Stimulated activated CD4-positive, alpha-beta T cell treated with anti-CD3 and anti-CD28 coated beads, Interleukin-4, amount 100 ng/mL, for 4 hours (primary cell): ENCODE data around the gene NMT1.
"Not testable (repeated sequence)": the region's sequence is repeated elsewhere in the genome, so short reads cannot be mapped to it uniquely, and the experiment has no call there.

Experiments
- DNase-seq, 2 experiments: peaks; one replicate each; pipeline ENCODE4 v3.0.0-alpha.2; 2020

Gene NMT1

DNA sequence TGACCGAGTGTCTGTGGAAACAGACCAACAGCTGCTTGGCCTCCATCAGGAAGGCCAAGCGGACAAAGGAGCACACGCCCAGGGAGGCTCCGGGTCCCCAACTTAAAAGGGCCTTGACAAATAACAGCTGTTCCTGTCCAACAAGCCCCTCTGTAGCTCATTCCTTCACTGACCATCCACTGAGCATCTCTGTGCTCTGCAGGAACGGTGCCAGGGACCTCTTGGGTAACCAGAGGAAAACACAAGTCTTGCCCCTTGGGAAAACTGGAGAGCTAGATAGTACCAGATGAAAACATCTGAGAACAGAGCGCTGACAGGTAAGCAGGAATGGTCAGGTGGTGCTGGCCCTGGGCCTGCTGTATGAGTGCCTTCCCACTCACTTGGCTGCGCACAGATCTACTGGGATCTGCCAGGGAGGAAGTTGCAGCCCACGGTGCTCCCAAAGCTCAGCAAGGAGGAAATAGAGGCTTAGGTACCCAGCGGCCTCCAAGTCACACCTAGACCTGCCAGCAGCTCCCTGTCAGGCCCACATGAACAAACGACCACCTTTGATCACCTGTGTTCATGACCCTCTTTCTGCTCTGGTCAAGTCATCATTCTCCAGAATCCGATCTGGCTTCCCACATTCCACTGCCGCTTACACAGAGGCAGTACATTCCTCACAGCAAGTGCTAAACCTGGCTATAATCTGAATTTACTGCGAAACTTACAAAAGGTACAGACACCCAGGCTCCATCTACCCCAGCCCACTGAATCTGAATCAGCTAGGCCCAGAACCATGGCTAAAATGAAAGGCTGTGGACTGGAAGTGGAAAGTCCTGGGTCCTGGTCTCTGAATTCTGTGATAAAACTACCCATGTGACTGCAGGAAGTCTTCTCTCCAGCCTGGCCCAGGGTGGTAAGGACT, 22.1 kb upstream of the NMT1 start:
- DNase-seq = no peak

DNA sequence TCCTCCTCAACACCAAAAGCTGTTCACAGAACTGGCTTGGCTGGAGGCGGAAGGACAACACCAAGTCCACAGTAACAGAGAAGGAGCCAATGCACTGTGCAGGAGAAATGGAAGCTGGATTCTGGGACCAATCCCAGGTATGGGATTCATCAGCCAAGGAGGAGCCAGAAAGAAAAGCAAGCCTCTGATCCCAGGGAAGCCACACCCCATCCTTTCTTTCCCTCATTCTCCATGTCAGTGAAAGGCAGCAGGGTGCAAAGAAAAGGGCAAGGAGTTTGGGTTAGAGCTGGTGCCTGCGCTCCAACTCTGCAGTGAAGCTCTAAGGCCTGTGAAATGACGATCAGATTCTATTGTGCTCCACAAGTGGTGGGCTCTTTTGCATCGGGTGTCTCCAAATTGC, 20.7 kb upstream of the NMT1 start:
- DNase-seq = no peak

- DNase-seq = no peak
Measured at GRCh38 chr17:45042346-45043120, 18.6 kb upstream of the NMT1 start.

- no peak for DNase-seq
Measured at GRCh38 chr17:45043813-45044540, 17.1 kb upstream of the NMT1 start.

DNA sequence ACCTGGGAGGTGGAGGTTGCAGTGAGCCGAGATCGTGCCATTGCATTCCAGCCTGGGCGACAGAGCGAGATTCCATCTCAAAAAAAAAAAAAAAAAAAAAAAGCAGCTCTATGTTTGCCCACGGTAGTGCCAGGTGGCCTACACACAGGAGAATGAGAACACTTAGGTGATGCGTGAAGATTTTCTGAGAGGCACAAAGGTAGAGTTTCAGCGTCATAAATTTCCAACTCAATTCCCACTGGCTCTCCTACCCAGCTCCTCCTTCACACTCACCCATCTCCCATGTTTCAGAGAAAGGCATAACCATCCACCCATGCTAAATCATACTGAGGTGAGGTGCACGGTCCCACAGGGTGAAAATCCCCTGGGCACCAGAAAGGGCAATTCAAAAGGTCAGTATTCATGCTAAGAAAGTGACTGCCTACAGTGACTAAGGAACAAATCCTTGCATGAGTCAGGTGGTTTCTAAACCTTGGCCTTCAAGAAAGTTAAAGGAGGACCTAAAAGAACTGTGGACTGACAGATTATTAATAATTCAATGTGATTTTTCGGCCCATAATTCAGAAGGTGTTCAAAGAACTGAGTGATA, 14.5 kb upstream of the NMT1 start:
- DNase-seq = no peak

DNA sequence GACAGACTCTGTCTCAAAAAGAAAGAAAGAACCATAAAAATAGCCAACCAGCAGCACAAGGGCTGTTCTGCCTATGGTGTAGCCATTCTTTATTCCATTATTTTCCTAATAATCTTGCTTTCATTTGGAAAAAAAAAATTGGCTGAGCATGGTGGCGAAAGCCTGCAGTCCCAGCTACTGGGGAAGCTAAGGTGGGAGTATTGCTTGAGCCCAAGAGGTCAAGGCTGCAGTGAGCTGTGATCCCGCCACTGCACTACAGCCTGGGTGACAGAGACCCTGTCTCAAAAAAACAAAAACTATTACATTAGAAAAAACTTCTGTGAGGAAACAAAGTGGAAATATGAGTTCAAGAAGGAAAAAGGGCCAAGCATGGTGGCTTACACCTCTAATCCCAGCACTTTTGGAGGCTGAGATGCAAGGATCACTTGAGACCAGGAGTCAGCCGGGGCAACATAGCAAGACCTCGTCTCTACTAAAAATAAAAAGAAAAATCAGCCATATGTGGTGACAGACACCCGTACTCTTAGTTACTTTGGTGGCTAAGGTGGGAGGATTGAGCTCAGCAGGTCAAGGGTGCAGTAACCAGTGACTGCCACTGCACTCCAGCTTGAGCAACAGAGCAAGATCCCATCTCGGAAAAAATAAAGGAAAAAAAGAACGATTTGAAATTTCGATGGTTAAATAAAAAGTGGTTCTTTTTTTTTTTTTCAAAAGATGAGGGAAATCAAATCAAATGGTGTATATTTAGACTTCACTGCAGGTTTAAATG, 12.1 kb upstream of the NMT1 start:
- no peak for DNase-seq

DNA sequence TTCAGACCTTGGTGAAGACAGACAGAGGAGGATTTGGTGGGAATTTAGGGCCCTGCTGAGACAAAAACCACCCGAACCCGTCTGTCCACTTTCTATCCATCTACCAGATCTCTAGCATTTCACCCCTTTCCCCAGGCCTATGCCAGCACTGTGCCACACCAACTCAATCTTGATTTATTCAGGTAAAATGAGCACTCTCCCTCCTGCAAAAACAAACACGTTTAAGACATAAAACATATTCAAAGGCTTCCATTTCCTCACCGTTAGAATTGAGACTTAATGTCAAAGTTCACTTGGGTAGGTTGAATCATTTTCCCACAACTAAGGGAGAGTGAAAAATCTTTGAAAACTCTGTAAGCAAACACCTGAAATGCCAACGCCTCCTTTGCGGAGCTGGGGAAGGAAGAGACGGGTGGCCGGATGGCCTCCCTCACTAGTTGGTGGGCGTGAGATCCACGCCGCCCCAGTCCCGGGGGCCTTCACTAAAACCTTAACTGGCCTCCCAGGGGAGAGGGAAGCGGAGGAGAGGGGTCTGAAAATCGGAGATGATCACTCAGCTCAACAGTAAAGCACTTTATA, 10.5 kb upstream of the NMT1 start:
- DNase-seq = peak; percentile 37 to 49

- DNase-seq = peak; percentile 84 to 89
Measured at GRCh38 chr17:45051060-45051719, 9.9 kb upstream of the NMT1 start, which contains the start of gene DCAKD. TSS of gene DCAKD (minus strand) at chr17:45051632. CDS start at chr17:45034885, 16,747 bp downstream.

GRCh38 chr17:45051720-45052051, 9.4 kb upstream of the NMT1 start:
- not testable (repeated sequence) for DNase-seq

- peak; percentile 9 to 23 for DNase-seq
Measured at GRCh38 chr17:45052052-45052772, 8.9 kb upstream of the NMT1 start.

DNA sequence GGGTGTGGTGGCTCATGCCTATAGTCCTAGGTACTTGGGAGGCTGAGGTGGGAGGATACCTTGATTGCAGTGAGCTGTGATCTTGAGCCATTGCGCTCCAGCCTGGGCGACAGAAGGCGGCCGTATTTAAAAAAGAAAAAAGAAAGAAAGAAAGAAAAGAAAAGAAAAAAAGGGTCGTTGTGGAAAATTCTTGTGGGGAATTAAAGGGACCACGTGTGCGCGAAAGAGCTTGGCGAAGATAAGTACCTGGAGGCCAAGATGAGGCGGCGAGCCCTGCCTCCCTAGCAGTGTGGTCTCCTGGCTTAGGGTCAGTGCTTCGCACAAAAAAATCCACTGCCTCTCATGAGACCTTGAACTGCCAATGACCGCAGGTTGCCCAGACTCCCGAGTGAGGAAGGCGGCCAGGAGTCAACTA, 728 bp upstream of the NMT1 start:
- DNase-seq = no peak

DNA sequence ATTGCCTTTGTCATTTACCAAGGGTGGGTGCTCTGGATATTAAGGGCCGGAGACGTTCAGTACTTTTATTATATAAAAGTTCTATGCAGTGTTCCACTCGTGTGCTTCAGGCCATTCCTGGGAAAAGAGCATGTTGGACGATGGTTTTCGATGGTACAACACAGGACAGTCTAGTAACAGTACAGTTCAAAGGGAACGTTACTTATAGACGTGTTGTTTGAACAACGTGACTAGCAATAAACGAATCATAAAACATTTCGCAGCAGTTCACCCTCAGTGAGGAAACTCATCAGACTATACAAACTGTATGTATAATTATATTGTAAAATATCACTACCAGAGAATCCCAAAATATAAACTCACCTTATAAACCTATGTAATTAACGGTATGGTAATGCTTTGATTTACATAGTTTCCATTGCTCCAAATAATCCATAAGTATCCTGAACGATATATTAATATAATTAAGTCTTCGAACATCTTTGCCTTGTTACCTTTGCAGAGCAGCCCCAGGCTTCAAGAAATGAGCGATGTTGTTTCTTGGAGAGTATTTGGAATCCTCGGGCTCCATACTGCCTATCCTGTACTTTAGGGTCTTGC, 589 bp downstream of the NMT1 start:
- DNase-seq = no peak

GRCh38 chr17:45063198-45063597, 2.1 kb downstream of the NMT1 start:
- no peak for DNase-seq

DNA sequence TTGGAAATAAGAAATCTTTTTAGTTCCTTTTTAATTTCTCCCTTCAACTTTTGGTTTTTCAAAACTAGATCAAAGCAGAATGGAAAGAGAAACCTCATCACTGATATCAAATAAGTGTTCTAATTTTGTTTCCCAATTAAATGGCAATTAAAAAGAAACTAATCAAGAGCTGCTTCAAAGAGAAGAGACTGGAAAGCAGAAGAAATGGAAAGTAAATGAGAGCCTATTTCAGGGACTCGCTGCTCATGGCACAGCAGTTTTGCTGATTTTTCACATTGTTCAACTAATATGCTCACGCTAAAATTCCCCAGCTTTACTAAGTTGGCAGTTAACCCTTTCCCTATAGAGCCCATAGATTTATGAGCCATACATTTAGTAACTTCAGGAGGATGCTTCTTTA, 6.5 kb downstream of the NMT1 start:
- no peak for DNase-seq

DNA sequence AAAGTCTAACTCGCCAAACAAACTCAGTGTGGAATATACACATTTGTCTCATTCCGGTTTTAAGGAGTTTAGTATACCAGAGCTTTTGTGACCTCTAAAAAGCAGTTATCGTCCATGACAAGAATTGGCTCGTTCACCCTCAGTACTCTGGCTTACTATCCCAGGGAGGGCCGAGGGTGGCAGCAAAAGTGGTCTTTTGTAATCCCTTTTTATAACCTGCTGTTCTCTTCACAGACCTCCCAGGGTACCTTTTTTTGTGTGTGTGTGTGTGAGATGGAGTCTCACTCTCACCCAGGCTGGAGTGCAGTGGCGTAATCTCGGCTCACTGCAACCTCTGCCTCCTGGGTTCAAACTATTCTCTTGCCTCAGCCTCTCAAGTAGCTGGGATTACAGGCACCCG, 8.9 kb downstream of the NMT1 start:
- DNase-seq = no peak

DNA sequence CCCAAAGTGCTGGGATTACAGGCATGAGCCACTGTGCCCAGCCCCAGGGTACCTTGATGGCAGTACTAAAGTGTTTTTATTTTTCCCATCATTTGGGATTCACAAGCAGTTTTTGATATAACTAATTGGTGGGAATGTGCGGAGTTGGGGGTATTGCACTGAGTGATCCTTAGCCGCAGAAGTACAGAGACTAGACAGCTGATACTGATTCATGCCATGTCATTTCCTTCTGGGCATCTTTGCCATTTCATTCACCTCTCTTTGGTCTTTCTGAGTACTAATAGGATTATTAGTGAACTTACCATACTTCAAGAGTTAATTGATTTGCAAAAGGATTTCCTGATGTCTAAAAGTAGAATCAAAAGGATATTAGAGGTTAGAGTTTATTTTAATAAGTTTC, 9.7 kb downstream of the NMT1 start:
- DNase-seq = no peak

DNA sequence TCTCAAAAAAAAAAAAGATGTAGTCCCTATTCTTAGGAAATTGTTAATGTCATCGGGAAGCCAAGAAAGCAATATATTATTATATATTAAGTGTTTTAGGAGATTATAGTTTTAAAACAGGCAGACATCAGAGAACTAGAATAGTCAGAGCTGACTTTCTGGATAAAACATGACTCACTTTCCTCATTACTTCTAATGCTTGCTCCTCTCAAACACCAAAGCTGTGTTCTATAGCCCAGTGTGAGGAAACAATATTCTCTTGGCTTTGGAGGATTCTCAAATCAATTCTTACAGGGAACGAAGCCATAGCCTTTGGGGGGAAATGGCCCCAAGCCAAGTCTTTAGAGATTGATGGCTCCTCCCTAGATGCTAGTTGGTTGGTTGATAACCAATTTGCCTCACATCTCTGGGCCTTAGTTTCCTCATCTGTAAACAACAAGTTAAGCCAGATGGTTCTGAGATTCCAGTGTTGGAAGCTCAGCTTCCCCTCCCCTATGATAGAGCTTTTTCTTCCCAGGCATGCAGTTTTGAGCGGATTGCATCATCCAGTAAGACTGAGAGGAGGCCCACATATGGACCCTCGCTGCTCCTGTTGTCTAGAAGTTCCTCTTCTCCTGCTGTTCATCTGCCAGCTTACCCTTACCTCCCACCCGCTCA, 12.4 kb downstream of the NMT1 start:
- no peak for DNase-seq

DNA sequence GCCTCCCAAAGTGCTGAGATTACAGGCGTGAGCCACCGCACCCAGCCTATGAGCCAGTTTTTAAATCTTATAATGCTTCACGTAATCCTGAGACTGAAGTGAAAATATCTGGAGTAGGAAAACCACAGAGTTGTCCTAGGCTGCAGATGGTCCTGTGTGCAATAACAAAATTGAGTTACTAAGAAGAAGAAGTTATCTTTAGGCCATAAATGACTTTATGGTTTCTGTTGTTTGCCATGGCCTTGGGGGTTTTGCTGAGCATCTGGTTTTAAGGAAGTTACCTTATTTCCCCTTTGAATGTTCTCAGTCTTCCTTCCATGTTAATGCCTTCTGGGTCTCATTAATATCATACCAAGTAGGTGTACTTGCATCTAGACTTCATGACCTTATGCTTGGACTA, 16.5 kb downstream of the NMT1 start:
- no peak for DNase-seq

- DNase-seq = no peak
Measured at GRCh38 chr17:45081047-45081703, 20.1 kb downstream of the NMT1 start.
